Skeletal muscle satellite cell (primary cell): ENCODE measurements around the gene PGLYRP4.
"Not testable (repeated sequence)": the region's sequence is repeated elsewhere in the genome, so short reads cannot be mapped to it uniquely, and the experiment has no call there.

ENCODE experiments used
- H3K27me3 ChIP-seq: 2 replicates; pipeline ENCODE4 v1.7.0; 2013; ENCODE audit warnings: low read length; ENCODE audit not compliant: control insufficient read depth, insufficient read depth
- H3K36me3 ChIP-seq: 2 replicates; pipeline ENCODE4 v1.7.0; 2013; ENCODE audit warnings: mild to moderate bottlenecking, control low read depth, low read length; ENCODE audit not compliant: insufficient read depth
- H3K4me1 ChIP-seq: 2 replicates; pipeline ENCODE4 v1.7.0; 2013; ENCODE audit warnings: low read length; ENCODE audit not compliant: control insufficient read depth, insufficient read depth
- H3K4me2 ChIP-seq: 2 replicates; pipeline ENCODE4 v1.7.0; 2013; ENCODE audit warnings: mild to moderate bottlenecking, low read length
- H3K4me3 ChIP-seq: 2 replicates; pipeline ENCODE4 v1.7.0; 2013; ENCODE audit warnings: low read length
- H3K9ac ChIP-seq: 2 replicates; pipeline ENCODE4 v1.7.0; 2013; ENCODE audit warnings: mild to moderate bottlenecking, low read depth, low read length, moderate library complexity
- H3K9me3 ChIP-seq: replicated peaks from 2 replicates; pipeline ENCODE4 v1.7.0; 2013; ENCODE audit warnings: mild to moderate bottlenecking, control low read depth, low read length

The PGLYRP4 gene

DNA sequence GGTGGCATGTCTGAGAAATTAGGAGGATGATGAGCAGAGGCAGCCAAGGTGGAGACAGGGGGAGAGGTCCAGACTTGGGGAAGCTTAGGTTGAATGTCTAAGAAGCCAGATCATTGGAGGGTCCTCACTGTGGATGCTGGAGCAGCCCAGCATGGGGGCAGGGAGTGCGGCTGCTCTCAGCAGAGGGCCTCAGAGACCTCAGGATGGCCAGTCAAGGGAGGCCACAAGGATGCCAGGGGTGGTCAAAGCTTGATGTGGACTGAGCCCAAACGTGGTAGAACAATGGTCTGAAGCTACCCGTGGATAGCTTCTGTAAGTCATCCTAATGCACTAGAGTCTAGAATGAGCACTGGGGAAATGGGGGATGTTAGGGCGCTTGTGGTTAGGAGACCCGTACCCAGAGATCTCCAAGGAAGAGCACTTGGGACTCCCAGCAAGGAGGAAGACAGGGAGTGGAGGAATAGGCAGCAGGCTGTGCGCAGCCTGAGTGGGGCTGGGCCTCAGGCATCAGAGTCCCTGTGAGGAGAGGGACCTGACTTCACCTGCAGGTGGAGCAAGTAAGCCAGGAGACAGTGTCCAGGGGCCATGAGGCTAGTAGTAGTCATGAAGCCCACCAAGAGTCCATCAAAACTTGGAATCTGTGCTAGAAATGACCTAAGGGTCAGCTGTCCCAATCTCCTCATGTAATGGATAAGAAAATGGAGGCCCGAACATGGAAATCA, 4.7 kb upstream of the PGLYRP4 start:
- H3K4me1 ChIP-seq = no peaks in the 10 kb centered on the region

DNA sequence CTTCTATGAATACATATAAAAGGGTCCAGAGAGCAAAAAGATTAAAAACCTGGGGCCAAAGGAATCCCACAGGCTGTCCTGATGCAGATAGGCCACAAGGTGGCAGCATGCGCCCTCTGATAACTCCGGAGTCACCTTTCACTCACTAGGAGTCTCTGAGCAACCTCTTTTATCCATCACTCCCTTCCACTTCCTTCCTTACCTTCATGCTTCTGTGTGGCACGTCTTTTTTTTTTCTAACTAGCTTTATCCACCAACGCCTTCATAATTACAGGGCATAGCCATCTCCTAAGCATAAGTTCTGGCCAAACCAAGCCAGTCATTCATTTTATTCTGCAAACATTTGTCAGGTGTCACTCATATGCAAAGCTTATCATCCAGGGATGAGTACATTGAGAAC, 3.9 kb upstream of the PGLYRP4 start:
- no peaks in the 10 kb centered on the region for H3K4me1 ChIP-seq
- no peak overlapping the region for H3K4me3 ChIP-seq
- no peaks in the 10 kb centered on the region for H3K36me3 ChIP-seq
- no peak overlapping the region for H3K4me2 ChIP-seq
- peaks cover 47% of the 10 kb centered on the region for H3K27me3 ChIP-seq
- no peaks in the 10 kb centered on the region for H3K9me3 ChIP-seq
- H3K9ac ChIP-seq = no peak overlapping the region

More for the DNA sequence above, 4.7 kb upstream of the PGLYRP4 start:
- peaks cover 38% of the 10 kb centered on the region for H3K27me3 ChIP-seq
- H3K4me2 ChIP-seq = no peak overlapping the region
- H3K4me3 ChIP-seq = no peak overlapping the region
- H3K9ac ChIP-seq = no peak overlapping the region
- H3K9me3 ChIP-seq = no peaks in the 10 kb centered on the region
- no peaks in the 10 kb centered on the region for H3K36me3 ChIP-seq

DNA sequence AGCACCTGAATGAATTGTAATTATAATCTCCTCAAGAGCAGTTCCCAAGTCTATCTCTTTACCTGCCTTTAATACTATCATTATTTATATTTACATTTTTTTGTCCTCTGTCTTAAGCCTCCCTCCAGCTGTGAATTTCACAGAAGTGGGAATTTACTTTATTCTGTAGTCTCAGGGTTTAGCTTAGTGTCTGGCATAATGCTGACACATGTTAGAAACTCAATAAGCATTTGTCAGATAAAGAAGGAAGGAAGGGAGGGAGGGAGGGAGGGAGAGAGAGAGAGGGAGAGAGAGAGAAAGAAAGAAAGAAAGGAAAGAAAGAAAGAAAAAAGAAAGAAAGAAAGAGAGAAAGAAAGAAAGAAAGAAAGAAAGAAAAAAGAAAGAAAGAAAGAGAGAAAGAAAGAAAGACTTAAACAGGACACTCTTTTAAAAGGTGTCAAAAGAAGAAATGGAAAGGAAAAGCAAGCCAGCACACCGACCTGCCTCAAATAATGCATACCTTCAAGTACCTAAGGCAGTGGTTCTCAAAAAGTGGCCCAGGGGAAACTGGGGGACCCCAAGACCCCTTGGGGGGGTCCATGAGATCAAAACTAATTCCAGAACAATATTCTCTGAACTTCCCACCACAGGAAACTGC, 1.8 kb upstream of the PGLYRP4 start:
- Histone ChIP-seq H3K4me1 (no peaks in the 10 kb centered on the region), H3K36me3 (no peaks in the 10 kb centered on the region), H3K4me2 (no peak overlapping the region), H3K9me3 (no peaks in the 10 kb centered on the region), H3K27me3 (peaks cover 50% of the 10 kb centered on the region), H3K9ac (no peak overlapping the region), H3K4me3 (no peak overlapping the region)

DNA sequence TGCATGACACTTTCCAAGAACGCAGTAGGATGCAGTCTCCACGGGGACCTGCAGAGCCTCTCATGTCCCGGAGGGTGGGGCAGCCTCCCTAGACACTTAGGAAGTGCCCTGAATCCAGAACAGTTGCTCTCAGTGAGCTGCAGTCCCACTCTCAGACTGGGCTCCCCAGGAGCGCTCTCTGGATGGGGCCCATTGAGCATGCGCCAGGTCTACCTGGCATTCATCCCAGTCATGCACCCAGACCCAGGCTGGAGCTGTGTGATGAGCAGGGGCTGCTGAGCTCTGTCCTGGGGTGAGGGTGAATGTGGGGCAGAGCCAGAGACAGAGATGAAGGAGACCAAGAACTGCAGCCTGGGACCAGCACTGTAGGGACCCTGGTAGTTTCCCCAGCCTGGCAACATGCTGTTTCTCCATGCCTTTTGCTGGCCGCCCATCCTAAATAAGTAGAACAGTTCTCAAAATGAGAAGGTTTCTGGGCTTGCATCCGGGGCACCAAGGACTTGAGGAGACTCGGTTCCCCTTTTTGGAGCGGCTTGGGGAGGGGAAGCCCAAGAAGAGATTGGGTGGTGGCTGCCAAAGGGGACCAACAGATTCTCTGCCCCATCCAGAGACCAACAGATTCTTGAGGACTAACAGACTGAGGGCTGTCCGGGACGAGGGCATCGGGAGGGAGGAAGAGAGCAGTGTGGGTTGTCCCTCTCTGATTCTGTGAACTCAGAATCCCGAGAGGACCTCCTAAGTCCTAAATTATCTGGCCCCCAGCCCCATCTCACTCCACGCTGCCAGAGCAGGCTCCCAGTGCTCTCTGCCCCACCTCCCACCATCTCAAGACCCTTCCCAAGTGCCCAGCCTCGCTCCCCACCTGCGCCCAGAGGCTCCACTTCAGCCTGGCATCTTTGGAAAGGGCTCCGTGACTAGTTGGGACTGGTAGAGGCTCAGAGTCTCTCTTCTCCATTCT, 1.0 kb upstream of the PGLYRP4 start:
- H3K4me3 ChIP-seq = no peak overlapping the region
- no peak overlapping the region for H3K4me2 ChIP-seq
- H3K36me3 ChIP-seq = no peaks in the 10 kb centered on the region
- H3K4me1 ChIP-seq = no peaks in the 10 kb centered on the region
- no peak overlapping the region for H3K9ac ChIP-seq
- peaks cover 55% of the 10 kb centered on the region for H3K27me3 ChIP-seq
- no peaks in the 10 kb centered on the region for H3K9me3 ChIP-seq

DNA sequence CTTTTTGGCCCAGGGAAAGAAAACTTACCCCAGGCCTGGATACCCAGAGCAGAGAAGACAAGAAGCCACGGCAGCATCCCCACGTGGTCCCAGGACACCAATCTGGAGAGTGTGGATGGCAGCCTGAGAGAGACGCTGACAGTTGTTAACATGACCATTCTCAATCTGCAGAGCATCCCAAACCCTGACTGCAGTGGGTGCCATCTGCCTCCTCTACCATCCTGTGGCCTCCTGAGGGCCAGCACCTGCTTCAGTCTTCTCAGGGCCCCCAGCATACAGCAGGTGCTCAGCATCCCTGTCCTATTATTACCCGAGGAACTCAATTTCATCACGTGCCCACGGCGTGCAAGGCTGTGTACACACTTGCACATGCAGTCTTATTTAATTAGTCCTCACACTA, 785 bp downstream of the PGLYRP4 start:
- no peaks in the 10 kb centered on the region for H3K9me3 ChIP-seq
- no peak overlapping the region for H3K9ac ChIP-seq
- no peaks in the 10 kb centered on the region for H3K36me3 ChIP-seq

DNA sequence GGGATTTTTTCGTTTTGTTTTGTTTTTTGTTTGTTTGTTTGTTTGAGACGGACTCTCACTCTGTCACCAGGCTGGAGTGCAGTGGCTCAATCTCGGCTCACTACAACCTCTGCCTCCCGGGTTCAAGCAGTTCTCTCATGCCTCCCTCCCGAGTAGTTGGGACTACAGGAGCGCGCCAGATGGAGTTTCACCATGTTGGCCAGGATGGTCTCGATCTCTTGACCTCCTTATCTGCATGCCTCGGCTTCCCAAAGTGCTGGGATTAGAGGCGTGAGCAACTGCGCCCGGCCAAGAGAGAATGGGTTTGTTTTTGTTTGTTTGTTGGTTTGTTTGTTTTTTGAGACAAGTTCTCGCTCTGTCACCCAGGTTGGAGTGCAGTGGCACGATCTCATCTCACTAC, 1.6 kb downstream of the PGLYRP4 start:
- not testable (repeated sequence) for H3K4me1 ChIP-seq, H3K9me3 ChIP-seq, H3K4me3 ChIP-seq

More for the DNA sequence above, 785 bp downstream of the PGLYRP4 start:
- H3K4me2 ChIP-seq = no peak overlapping the region
- no peaks in the 10 kb centered on the region for H3K4me1 ChIP-seq
- H3K27me3 ChIP-seq = peaks cover 61% of the 10 kb centered on the region
- H3K4me3 ChIP-seq = no peak overlapping the region

DNA sequence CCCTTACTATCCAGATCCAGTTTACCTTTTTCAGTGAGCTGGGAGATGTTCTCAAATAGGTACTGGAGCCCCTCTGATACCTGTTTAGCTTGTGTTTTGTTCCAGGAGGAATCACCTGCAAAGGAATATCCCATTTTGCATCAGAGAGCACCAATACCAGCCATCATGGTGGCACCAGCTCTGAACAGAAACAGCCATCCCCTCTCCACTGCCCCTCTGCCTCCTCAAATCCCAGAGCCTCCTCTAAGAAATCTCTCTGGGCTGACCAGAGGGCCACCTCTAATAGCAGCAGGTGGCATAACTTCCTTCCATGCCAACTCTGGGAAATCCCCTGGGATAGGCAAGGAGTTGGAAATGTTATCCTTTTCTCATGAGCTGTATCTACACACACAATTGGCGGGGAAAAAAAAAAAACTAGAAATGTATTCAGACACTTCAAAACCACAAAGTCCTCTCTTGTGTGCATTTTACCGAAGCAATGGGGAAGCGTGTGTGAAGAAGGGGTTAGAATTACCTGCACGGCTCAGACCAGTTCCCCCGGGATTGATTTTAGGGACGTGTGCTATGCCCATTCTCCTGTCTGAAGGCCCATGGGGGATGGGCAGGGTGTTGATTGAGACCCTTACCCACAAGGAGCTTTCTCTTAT, 2.4 kb downstream of the PGLYRP4 start:
- Histone ChIP-seq H3K4me1 (no peaks in the 10 kb centered on the region), H3K27me3 (peaks cover 74% of the 10 kb centered on the region), H3K4me3 (no peak overlapping the region), H3K4me2 (no peak overlapping the region), H3K9ac (no peak overlapping the region), H3K36me3 (no peaks in the 10 kb centered on the region), H3K9me3 (no peaks in the 10 kb centered on the region)

More for the DNA sequence above, 1.6 kb downstream of the PGLYRP4 start:
- H3K4me2 ChIP-seq, H3K36me3 ChIP-seq, H3K9ac ChIP-seq: not testable (repeated sequence)
- H3K27me3 ChIP-seq = peaks cover 67% of the 10 kb centered on the region

DNA sequence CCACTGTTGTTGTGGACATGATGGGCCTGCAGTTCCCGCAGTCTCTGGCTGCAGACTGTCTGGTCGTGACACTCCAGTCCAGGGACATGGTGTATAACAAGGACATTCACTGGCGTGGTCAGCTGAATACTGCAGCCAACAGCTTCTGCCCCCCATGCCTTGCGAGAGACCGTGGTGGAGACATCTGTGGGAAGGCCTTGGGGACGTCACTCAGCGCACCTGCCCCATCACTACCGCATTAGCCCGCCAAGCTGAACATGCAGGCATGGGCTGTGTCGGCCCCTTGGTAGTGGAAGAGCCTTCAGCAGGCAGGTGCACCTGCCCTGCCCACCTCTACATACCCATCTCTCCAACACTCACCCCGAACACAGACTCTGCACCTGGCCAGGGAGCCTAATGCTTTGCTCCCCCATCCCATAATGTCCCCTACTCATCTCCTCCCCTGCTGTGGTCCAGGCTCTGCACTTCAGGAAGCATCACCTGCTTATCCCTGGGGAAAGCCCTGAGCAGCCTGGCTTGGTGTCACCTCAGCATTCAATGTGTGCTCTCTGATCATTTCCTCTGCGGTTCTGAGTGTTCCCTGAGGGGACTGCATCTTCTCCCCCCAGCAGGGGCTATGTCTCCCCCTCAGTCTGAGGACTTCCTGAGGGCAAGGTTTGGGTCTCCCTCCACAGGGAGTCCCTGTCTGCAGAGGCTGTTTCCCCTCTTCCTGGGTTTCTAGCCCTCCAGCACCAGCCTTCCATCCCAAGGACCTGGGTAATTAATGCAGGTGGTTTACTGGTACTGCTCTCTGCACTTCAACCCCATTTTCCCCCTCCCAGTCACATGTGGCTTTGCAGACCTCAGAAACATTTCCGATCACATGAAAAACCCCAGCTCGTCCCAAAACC, 3.2 kb downstream of the PGLYRP4 start:
- no peaks in the 10 kb centered on the region for H3K4me1 ChIP-seq
- peaks cover 68% of the 10 kb centered on the region for H3K27me3 ChIP-seq

DNA sequence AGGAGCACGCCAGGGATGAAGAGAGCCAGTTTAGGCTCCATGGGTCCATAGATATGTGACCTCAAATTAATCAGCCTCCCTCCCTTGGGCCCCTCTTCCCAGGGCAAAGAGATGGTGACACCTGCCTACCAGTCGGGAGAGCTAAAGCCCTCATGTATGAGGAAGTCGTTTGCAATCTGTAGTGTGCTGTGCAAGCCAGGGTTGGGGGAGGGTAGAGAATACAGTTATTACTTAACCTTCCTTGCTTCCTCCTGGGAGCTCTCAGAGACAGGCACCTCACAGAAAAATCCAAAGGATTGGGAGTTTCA, 4.0 kb downstream of the PGLYRP4 start:
- no peak overlapping the region for H3K4me3 ChIP-seq
- H3K9ac ChIP-seq = no peak overlapping the region
- H3K36me3 ChIP-seq = no peaks in the 10 kb centered on the region
- no peak overlapping the region for H3K4me2 ChIP-seq
- no peaks in the 10 kb centered on the region for H3K9me3 ChIP-seq
- H3K4me1 ChIP-seq = no peaks in the 10 kb centered on the region
- H3K27me3 ChIP-seq = peaks cover 64% of the 10 kb centered on the region

More for the DNA sequence above, 3.2 kb downstream of the PGLYRP4 start:
- Histone ChIP-seq H3K9ac (no peak overlapping the region), H3K4me3 (no peak overlapping the region), H3K4me2 (no peak overlapping the region), H3K9me3 (no peaks in the 10 kb centered on the region), H3K36me3 (no peaks in the 10 kb centered on the region)

DNA sequence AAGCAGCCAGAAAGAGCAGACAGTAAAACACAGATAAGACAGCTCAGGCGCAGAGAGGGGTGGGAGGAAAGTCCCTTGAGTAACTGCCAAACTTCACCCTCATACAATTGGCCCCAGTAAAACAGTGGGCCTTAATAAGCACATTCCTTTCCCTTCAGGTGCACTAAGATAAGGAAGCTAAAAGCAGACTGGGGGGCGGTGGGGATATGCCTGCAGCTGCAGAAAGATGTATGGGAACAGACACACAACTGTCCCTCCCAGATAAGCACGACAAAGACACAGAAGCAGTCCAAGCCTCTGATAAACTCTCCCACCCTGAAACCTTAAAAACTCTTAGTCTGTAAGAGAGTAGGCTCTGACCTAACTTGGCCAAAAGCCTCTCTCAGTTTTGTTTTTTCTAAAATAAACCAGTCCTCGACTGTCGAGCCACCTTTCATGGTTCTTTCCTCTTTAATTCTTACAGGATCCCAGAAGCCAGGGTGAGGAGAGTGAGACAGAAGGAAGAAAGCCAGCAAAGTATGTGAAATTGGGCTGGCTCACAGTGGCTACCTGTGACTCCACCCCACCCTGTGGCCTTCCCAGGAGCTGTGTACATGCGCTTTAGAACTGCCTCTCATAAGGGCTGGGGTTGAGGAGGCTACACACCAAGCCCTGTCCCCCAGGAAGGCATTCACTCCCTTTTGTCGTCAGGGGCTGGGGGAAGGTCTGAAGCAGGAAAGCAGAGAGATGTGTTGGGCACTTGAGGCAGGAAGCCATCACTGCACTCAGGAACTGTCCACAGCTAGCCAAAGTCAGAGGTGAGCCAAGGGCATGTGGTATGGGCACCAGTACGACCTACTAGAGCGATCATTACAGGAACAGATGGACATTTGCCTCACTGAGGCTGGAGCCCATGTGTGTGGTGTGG, 4.6 kb downstream of the PGLYRP4 start:
- Histone ChIP-seq H3K4me1 (no peaks in the 10 kb centered on the region), H3K4me2 (no peak overlapping the region), H3K27me3 (peaks cover 60% of the 10 kb centered on the region), H3K9me3 (no peaks in the 10 kb centered on the region), H3K4me3 (no peak overlapping the region), H3K9ac (no peak overlapping the region), H3K36me3 (no peaks in the 10 kb centered on the region)
